Fibroblast of mammary gland (primary cell): ENCODE results near the gene TXN2.
"Not testable (repeated sequence)": the region's sequence is repeated elsewhere in the genome, so short reads cannot be mapped to it uniquely, and the experiment has no call there.

ENCODE experiments used
- DNase-seq: peaks from one replicate; pipeline ENCODE4 v3.0.0-alpha.2; 2010; ENCODE audit warnings: low read depth
- H3K4me3 ChIP-seq: 2 replicates; pipeline ENCODE4 v1.5.1; 2011; ENCODE audit warnings: low read depth, mild to moderate bottlenecking, low read length, moderate library complexity; ENCODE audit not compliant: control insufficient read depth
- TF ChIP-seq, protein P1 (sequence below): conservative IDR thresholded peaks from 2 replicates; pipeline ENCODE4 v1.5.1; 2011; ENCODE audit warnings: low read depth, low read length, inconsistent platforms; ENCODE audit not compliant: control insufficient read depth, insufficient read depth

TXN2 gene

DNA sequence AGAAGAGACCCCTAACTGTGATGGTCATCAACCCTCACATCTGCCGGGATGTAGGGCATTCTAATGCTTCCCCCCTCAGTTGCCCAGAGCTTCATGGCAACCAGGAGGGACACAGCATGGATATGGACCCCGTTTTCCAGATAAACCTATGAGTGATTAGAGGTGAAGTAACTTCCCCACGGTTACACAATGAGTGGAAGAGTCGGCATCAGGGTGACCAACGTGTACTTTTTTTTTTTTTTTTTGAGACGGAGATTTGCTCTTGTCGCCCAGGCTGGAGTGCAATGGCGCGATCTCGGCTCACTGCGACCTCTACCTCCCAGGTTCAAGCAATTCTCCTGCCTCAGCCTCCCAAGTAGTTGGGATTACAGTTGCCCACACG is 25.0 kb downstream of the TXN2 start:
- TF ChIP-seq, protein P1, sequence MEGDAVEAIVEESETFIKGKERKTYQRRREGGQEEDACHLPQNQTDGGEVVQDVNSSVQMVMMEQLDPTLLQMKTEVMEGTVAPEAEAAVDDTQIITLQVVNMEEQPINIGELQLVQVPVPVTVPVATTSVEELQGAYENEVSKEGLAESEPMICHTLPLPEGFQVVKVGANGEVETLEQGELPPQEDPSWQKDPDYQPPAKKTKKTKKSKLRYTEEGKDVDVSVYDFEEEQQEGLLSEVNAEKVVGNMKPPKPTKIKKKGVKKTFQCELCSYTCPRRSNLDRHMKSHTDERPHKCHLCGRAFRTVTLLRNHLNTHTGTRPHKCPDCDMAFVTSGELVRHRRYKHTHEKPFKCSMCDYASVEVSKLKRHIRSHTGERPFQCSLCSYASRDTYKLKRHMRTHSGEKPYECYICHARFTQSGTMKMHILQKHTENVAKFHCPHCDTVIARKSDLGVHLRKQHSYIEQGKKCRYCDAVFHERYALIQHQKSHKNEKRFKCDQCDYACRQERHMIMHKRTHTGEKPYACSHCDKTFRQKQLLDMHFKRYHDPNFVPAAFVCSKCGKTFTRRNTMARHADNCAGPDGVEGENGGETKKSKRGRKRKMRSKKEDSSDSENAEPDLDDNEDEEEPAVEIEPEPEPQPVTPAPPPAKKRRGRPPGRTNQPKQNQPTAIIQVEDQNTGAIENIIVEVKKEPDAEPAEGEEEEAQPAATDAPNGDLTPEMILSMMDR: no peak
- DNase-seq: no peak
- H3K4me3 ChIP-seq: no peak overlapping the region

DNA sequence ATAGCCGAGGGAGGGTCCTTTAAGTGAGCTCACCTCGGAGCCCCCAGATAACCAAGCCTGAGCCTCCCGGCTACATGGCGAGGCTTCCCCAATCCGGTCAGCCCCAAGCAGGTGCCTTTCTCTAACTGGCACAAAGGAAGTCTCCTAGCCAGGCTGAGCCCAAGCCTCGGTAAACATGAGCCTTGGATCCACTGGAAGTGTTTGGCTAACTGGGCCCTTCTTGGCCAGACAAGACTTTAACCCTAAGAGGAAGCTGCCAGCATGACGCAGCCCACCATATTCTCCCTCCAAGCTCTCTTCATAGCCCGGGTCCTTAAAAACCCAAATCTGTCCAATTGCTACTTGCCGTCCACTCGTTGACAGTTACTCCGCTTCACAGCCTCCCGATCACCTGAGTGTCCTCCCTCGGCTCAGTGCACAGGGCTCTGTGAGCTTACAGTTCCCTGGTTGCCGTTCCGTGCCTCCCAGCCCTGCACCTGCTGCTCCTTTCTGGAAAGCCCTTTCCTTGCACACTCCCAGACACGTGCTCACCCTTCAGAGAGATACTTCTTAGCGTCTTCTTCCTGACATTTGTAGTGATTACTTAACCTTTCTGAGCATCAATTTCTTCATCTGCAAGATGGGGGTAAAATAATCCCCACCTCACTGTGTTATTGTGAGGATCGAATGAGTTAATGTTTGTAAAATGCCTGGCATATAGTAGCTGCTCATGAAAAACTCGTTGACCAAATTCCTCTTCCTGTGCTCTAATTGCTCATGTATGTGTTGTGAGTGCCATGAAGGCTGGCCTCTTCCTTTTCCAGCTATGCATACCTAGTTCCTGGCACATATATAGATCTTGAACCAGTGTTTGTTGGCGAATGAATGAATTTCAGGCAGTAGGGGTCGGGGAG is 25.6 kb downstream of the TXN2 start:
- TF ChIP-seq, protein P1: no peak
- DNase-seq: no peak
- no peak overlapping the region for H3K4me3 ChIP-seq

DNA sequence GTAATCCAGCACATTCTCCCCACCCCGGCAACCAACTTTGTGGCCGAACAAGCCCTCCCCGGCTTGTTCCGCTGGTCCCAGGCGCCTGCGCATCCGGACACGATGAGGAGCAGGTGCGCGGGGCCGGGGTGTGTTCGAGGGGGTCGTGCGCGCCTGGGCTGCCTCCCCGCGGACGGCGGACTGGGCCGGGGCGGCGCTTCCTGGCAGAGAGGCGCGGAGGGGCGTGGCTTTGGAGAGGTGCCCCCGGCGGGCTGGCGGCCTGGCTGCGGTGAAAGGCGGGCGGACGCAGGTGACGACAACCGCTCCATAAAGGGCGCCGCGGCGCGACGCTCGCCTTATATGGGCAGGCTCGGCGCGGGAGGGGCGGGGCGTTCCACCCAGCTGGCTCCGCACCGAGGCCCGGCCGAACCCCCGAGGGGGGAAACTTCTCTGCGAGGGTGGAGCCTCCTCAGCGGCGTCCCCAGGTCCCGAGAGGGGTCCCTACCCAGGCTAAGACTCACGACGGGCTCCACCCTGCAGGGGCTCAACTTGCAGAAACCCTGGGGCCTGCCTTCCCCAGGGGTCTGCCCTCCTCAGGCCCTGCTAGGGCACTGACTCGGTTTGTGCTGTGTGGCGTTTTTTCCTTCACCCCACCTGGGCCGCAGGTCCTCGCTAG is 26.4 kb downstream of the TXN2 start:
- peak; percentile 60 for DNase-seq

DNA sequence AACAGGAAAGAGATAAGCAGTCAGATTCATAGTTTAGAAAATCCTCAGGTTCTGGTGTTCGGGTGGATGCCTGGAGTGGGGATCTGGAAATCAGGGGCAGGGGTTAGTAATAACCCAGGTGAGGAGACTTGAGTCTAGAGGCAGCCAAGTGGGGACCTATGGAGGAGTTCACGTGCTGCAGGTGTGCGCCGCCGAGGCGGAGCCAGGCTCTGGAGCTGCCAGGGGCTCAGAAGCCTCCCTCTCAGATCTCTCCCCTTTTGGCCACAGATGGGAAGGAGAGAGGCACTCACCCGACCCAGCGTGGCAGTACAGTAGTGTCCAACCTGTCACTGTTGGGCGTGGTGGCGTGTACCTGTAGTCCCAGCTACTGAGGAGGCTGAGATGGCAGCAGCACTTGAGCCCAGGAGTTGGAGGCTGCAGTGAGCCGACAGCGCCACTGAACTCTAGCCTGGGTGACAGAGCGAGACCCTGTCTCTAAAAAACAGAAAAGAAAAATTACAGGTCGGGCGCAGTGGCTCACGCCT is 27.5 kb downstream of the TXN2 start:
- H3K4me3 ChIP-seq: no peak overlapping the region
- DNase-seq: no peak
- TF ChIP-seq, protein P1: no peak

More for the DNA sequence above, 26.4 kb downstream of the TXN2 start:
- TF ChIP-seq, protein P1: no peak
- peak overlapping the region; percentile 36 for H3K4me3 ChIP-seq

DNA sequence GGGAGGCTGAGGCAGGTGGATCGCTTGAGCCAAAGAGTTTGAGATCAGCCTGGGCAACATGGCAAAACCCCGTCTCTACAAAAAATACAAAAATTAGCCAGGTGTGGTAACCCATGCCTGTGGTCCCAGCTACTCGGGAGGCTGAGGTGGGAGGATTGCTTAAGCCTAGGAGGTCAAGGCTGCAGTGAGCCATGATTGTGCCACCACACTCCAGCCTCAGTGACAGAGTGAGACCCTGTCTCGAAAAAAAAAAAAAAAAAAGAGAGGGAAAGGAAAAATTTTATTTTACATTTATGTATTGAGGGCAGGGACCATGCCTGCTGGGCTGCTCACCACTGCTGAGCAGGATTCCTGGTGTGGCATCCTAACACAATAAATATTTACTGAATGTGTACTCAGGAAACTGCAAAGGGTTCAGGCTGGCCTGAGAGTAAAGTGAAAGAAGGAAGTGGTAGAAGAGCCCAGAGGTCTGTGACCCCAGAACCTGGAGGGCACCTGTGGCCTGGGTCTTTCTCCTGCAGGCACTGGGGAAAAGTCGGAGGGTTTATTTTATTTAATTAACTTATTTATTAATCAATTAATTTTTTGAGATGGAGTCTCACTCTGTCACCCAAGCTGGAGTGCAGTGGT is 28.3 kb downstream of the TXN2 start:
- H3K4me3 ChIP-seq, DNase-seq: not testable (repeated sequence)

DNA sequence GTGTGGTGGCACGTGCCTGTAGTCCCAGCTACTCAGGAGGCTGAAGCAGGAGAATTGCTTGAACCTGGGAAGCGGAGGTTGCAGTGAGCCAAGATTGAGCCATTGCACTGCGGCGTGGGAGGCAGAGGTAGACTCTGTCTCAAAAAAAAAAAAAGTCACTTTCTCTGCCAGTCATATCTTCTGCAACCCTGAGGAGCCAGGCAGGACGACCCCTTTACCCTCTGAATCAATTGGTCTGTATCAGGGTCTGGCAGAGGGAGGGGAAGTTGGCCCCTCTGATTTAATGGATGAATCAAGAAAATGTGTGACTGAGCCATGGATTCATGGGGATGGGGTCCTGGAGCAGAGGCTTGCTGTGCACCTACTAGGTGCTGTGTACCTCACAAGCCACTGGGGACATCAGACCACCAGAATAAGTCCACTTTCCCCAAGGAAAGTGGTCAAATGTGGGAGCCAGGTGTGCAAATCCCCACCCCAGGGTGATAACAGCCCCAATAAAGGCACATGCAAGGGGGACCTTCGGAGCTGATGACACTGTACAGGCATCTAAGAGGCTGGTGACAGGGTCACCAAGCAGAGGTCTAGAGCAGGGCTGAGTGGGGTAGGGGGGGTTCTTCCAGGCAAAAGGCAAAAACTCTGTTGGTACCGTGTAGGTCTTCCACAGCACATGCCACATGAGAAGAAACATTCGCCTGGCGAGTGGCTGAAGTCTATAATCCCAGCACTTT is 29.0 kb downstream of the TXN2 start:
- no peak for DNase-seq
- H3K4me3 ChIP-seq: no peak overlapping the region
- TF ChIP-seq, protein P1: no peak

DNA sequence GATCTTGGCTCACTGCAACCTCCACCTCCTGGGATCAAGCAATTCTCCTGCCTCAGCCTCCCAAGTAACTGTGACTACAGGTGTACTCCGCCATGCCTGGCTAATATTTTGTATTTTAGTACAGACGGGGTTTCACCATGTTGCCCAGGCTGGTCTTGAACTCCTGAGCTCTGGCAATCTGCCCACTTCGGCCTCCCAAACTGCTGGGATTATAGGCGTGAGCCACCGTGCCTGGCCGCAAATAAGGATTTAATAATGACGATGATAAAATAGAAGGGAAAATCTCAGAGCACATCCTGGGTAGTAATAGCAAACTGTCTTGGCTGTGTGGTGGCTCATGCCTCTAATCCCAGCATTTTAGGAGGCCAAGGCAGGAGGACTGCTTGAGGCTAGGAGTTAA is 30.5 kb downstream of the TXN2 start:
- H3K4me3 ChIP-seq, DNase-seq: not testable (repeated sequence)
